Ammon's horn (tissue), 1 donor: ENCODE measurements around the gene KANSL1.
"Not testable (repeated sequence)": the region's sequence is repeated elsewhere in the genome, so short reads cannot be mapped to it uniquely, and the experiment has no call there.

Experiments used
- DNase-seq: peaks from one replicate; pipeline ENCODE4 v3.0.0-alpha.2; 2016; ENCODE audit warnings: low spot score

The KANSL1 gene

GRCh38 chr17:46037722-46038255 lies 155.4 kb downstream of the KANSL1 start:
- no peak for DNase-seq

GRCh38 chr17:46036491-46036890 lies 156.7 kb downstream of the KANSL1 start:
- no peak for DNase-seq

GRCh38 chr17:46035112-46035818 lies 158.0 kb downstream of the KANSL1 start:
- no peak for DNase-seq

GRCh38 chr17:46033392-46033791 lies 159.8 kb downstream of the KANSL1 start:
- no peak for DNase-seq

- DNase-seq: no peak
Measured at GRCh38 chr17:46032909-46033308, 160.3 kb downstream of the KANSL1 start.

GRCh38 chr17:46031920-46032319 lies 161.3 kb downstream of the KANSL1 start:
- DNase-seq: no peak

- no peak for DNase-seq
Measured at GRCh38 chr17:46031440-46031839, 161.8 kb downstream of the KANSL1 start.

GRCh38 chr17:46030752-46031151 lies 162.5 kb downstream of the KANSL1 start:
- no peak for DNase-seq

- no peak for DNase-seq
Measured at GRCh38 chr17:46029627-46030026, 163.6 kb downstream of the KANSL1 start.

GRCh38 chr17:46028981-46029565 lies 164.2 kb downstream of the KANSL1 start:
- no peak for DNase-seq

GRCh38 chr17:46028374-46028773 lies 164.9 kb downstream of the KANSL1 start:
- DNase-seq: no peak

GRCh38 chr17:46027976-46028325 lies 165.3 kb downstream of the KANSL1 start:
- DNase-seq: no peak

- no peak for DNase-seq
Measured at GRCh38 chr17:46027048-46027975, 165.9 kb downstream of the KANSL1 start.

- DNase-seq: peak; percentile 40
Measured at GRCh38 chr17:46026166-46027047, 166.8 kb downstream of the KANSL1 start.

- no peak for DNase-seq
Measured at GRCh38 chr17:46025510-46026165, 167.6 kb downstream of the KANSL1 start.

GRCh38 chr17:46025060-46025459 lies 168.2 kb downstream of the KANSL1 start:
- no peak for DNase-seq

GRCh38 chr17:46024590-46024989 lies 168.6 kb downstream of the KANSL1 start:
- no peak for DNase-seq

GRCh38 chr17:46023783-46024388 lies 169.3 kb downstream of the KANSL1 start:
- peak; percentile 54 for DNase-seq

GRCh38 chr17:46023366-46023765 lies 169.9 kb downstream of the KANSL1 start:
- not testable (repeated sequence) for DNase-seq

- no peak for DNase-seq
Measured at GRCh38 chr17:46020998-46021397, 172.2 kb downstream of the KANSL1 start.
